SK-N-SH treated with all-trans-retinoic acid at 6 μM for 48 hours (cell line): ENCODE data around the gene RAX2.

Experiments used
- ATAC-seq: fragments of 200-7000 bp; cut with Tn5 transposase; 3 replicates; pipeline ENCODE4 v1.9.1; 2020; ENCODE audit warnings: mild to moderate bottlenecking, moderate library complexity
- ARNTL ChIP-seq: fragments of 450-650 bp; formaldehyde crosslinking; IDR thresholded peaks from 2 replicates; pipeline ENCODE4 v1.5.0; 2020; ENCODE audit warnings: low read depth, mild to moderate bottlenecking, moderate library complexity, borderline replicate concordance
- BACH2 ChIP-seq: fragments of 250-450 bp; sonication (Bioruptor Pico); IDR thresholded peaks from 2 replicates; pipeline ENCODE4 v1.9.0; 2021; ENCODE audit warnings: mild to moderate bottlenecking, borderline replicate concordance
- CREB5 ChIP-seq: fragments of 250-450 bp; sonication (Bioruptor Pico); IDR thresholded peaks from 2 replicates; pipeline ENCODE4 v1.5.1; 2020; ENCODE audit warnings: low read depth, mild to moderate bottlenecking, moderate library complexity
- CSRNP3 ChIP-seq: fragments of 250-450 bp; sonication (Bioruptor Pico); IDR thresholded peaks from 2 replicates; pipeline ENCODE4 v1.5.1; 2021; ENCODE audit warnings: mild to moderate bottlenecking, moderate library complexity
- ESRRG ChIP-seq: fragments of 250-450 bp; sonication (Bioruptor Pico); IDR thresholded peaks from 2 replicates; pipeline ENCODE4 v1.6.1; 2021; ENCODE audit warnings: mild to moderate bottlenecking
- GLIS3 ChIP-seq: fragments of 250-450 bp; sonication (Bioruptor Pico); IDR thresholded peaks from 2 replicates; pipeline ENCODE4 v1.5.0; 2020; ENCODE audit warnings: mild to moderate bottlenecking, moderate library complexity
- ISL1 ChIP-seq: fragments of 250-450 bp; sonication (Bioruptor Pico); IDR thresholded peaks from 2 replicates; pipeline ENCODE4 v2.1.2; 2022; ENCODE audit warnings: mild to moderate bottlenecking, moderate library complexity
- OSR1 ChIP-seq: fragments of 250-450 bp; sonication (Bioruptor Pico); IDR thresholded peaks from 2 replicates; pipeline ENCODE4 v1.8.0; 2022; ENCODE audit warnings: moderate library complexity, mild to moderate bottlenecking, inconsistent platforms
- PATZ1 ChIP-seq: fragments of 250-450 bp; sonication (Bioruptor Pico); IDR thresholded peaks from 2 replicates; pipeline ENCODE4 v1.8.0; 2020; ENCODE audit warnings: mild to moderate bottlenecking, moderate library complexity, borderline replicate concordance
- POU6F1 ChIP-seq: fragments of 250-450 bp; sonication (Bioruptor Pico); IDR thresholded peaks from 2 replicates; pipeline ENCODE4 v1.8.0; 2021; ENCODE audit warnings: low read depth, mild to moderate bottlenecking, moderate library complexity, borderline replicate concordance
- PPARA ChIP-seq: fragments of 250-450 bp; sonication (Bioruptor Pico); IDR thresholded peaks from 2 replicates; pipeline ENCODE4 v1.5.0; 2020; ENCODE audit warnings: mild to moderate bottlenecking, borderline replicate concordance
- RARB ChIP-seq: fragments of 250-450 bp; sonication (Bioruptor Pico); IDR thresholded peaks from 2 replicates; pipeline ENCODE4 v1.8.0; 2021; ENCODE audit warnings: mild to moderate bottlenecking, moderate library complexity
- SNAI2 ChIP-seq: fragments of 250-450 bp; sonication (Bioruptor Pico); IDR thresholded peaks from 2 replicates; pipeline ENCODE4 v1.5.0; 2020; ENCODE audit warnings: mild to moderate bottlenecking, moderate library complexity
- TCF4 ChIP-seq: fragments of 250-450 bp; sonication (Bioruptor Pico); IDR thresholded peaks from 2 replicates; pipeline ENCODE4 v1.8.0; 2021; ENCODE audit warnings: mild to moderate bottlenecking, moderate library complexity, borderline replicate concordance
- TSHZ2 ChIP-seq: fragments of 250-450 bp; sonication (Bioruptor Pico); IDR thresholded peaks from 2 replicates; pipeline ENCODE4 v1.5.0; 2020; ENCODE audit warnings: mild to moderate bottlenecking, moderate library complexity
- ZC3H10 ChIP-seq: fragments of 250-450 bp; sonication (Bioruptor Pico); IDR thresholded peaks from 2 replicates; pipeline ENCODE4 v1.5.1; 2021; ENCODE audit warnings: mild to moderate bottlenecking, moderate library complexity
- ZFP3 ChIP-seq: fragments of 250-450 bp; sonication (Bioruptor Pico); IDR thresholded peaks from 2 replicates; pipeline ENCODE4 v1.5.0; 2020; ENCODE audit warnings: mild to moderate bottlenecking, moderate library complexity
- ZFP30 ChIP-seq: fragments of 450-650 bp; formaldehyde crosslinking; IDR thresholded peaks from 2 replicates; pipeline ENCODE4 v1.5.0; 2022; ENCODE audit warnings: mild to moderate bottlenecking, moderate library complexity
- ZNF565 ChIP-seq: fragments of 450-650 bp; formaldehyde crosslinking; conservative IDR thresholded peaks from 2 replicates; pipeline ENCODE4 v1.5.0; 2020; ENCODE audit warnings: low read depth, mild to moderate bottlenecking, moderate library complexity
- ZNF70 ChIP-seq: fragments of 450-650 bp; formaldehyde crosslinking; IDR thresholded peaks from 2 replicates; pipeline ENCODE4 v1.5.0; 2020; ENCODE audit warnings: mild to moderate bottlenecking, moderate library complexity
- ZNF8 ChIP-seq: fragments of 450-650 bp; formaldehyde crosslinking; IDR thresholded peaks from 2 replicates; pipeline ENCODE4 v1.5.0; 2020; ENCODE audit warnings: mild to moderate bottlenecking, moderate library complexity

RAX2 gene

GRCh38 chr19:3775831-3776230, 3.8 kb upstream of the RAX2 start:
- ATAC-seq = no peak
- TF ChIP-seq CREB5 (no peak), ZNF70 (no peak), ZNF8 (no peak), TCF4 (no peak), ZC3H10 (CRISPR knock-in tag) (no peak), SNAI2 (CRISPR knock-in tag) (no peak), PPARA (CRISPR knock-in tag) (no peak), ZFP3 (no peak), ZFP30 (CRISPR knock-in tag) (no peak), GLIS3 (CRISPR knock-in tag) (no peak), TSHZ2 (no peak), POU6F1 (CRISPR knock-in tag) (no peak), PATZ1 (CRISPR knock-in tag) (no peak), ESRRG (CRISPR knock-in tag) (no peak), CSRNP3 (CRISPR knock-in tag) (no peak), OSR1 (no peak), ZNF565 (CRISPR knock-in tag) (no peak), RARB (no peak), ISL1 (CRISPR knock-in tag) (no peak)

- no peak for ATAC-seq
- no peak for TF ChIP-seq ZNF8
- TF ChIP-seq SNAI2 (CRISPR knock-in tag) = no peak
- TF ChIP-seq PPARA (CRISPR knock-in tag) = no peak
- no peak for TF ChIP-seq GLIS3 (CRISPR knock-in tag)
- TF ChIP-seq TCF4 = no peak
- TF ChIP-seq ZFP3 = no peak
- no peak for TF ChIP-seq ZC3H10 (CRISPR knock-in tag)
- TF ChIP-seq BACH2 (CRISPR knock-in tag) = no peak
- TF ChIP-seq CREB5 = no peak
- no peak for TF ChIP-seq ESRRG (CRISPR knock-in tag)
- TF ChIP-seq CSRNP3 (CRISPR knock-in tag) = no peak
- TF ChIP-seq ARNTL (CRISPR knock-in tag) = no peak
- TF ChIP-seq POU6F1 (CRISPR knock-in tag) = no peak
- no peak for TF ChIP-seq PATZ1 (CRISPR knock-in tag)
Measured at GRCh38 chr19:3775374-3775711, 3.3 kb upstream of the RAX2 start.
